Pons (tissue), 1 donor: ENCODE measurements around the gene EIF5A.

ENCODE experiments used
- DNase-seq: peaks from one replicate; pipeline ENCODE4 v3.0.0-alpha.2; 2016; ENCODE audit warnings: low spot score

Gene EIF5A

GRCh38 chr17:7285679-7286078, 21.7 kb upstream of the EIF5A start:
- no peak for DNase-seq

- DNase-seq: no peak
These were observed 18.0 kb upstream of the EIF5A start for GRCh38 chr17:7289256-7290032.

- no peak for DNase-seq
These were observed 17.3 kb upstream of the EIF5A start for GRCh38 chr17:7290166-7290565.

- no peak for DNase-seq
These were observed 16.7 kb upstream of the EIF5A start for GRCh38 chr17:7290685-7291084.

GRCh38 chr17:7292194-7292593, 15.2 kb upstream of the EIF5A start:
- no peak for DNase-seq

GRCh38 chr17:7292729-7293128, 14.7 kb upstream of the EIF5A start:
- no peak for DNase-seq

GRCh38 chr17:7293159-7293558, 14.3 kb upstream of the EIF5A start:
- DNase-seq: no peak

GRCh38 chr17:7293816-7294613, 13.4 kb upstream of the EIF5A start:
- no peak for DNase-seq

- no peak for DNase-seq
These were observed 12.7 kb upstream of the EIF5A start, which contains the start of gene YBX2 for GRCh38 chr17:7294614-7295153. YBX2 (minus strand) TSS chr17:7294639; CDS start chr17:7294500, 139 bp downstream.

GRCh38 chr17:7295230-7296180, 11.9 kb upstream of the EIF5A start:
- no peak for DNase-seq

- DNase-seq: peak; percentile 60
These were observed 11.1 kb upstream of the EIF5A start for GRCh38 chr17:7296189-7296861.

GRCh38 chr17:7304179-7304578, 3.2 kb upstream of the EIF5A start:
- no peak for DNase-seq

- DNase-seq: no peak
These were observed 527 bp downstream of the EIF5A start for GRCh38 chr17:7307686-7308624.

GRCh38 chr17:7308625-7309433, 1.4 kb downstream of the EIF5A start:
- DNase-seq: peak; percentile 75

GRCh38 chr17:7309628-7310027, 2.2 kb downstream of the EIF5A start:
- DNase-seq: no peak

- no peak for DNase-seq
These were observed 3.8 kb downstream of the EIF5A start for GRCh38 chr17:7311110-7311705.

- no peak for DNase-seq
These were observed 5.1 kb downstream of the EIF5A start for GRCh38 chr17:7312432-7313087.
